ENCODE data around the gene PAH.
A peak's percentile ranks its signal among the peaks of the same experiment; 100 is the strongest.

The PAH gene

GRCh38 chr12:102902093-102902492 is 15.0 kb downstream of the PAH start:
- no peak for DNase-seq (ENCODE audit: low spot score)
- no peak for FAIRE-seq

- no peak for DNase-seq (ENCODE audit: low spot score)
- no peak for FAIRE-seq
Measured at GRCh38 chr12:102900389-102900788, 16.7 kb downstream of the PAH start.

- FAIRE-seq: no peak
- no peak for DNase-seq (ENCODE audit: low spot score)
Measured at GRCh38 chr12:102896067-102896466, 21.0 kb downstream of the PAH start.

- no peak for DNase-seq (ENCODE audit: low spot score)
- FAIRE-seq: no peak
Measured at GRCh38 chr12:102891756-102892155, 25.3 kb downstream of the PAH start.

- no peak for FAIRE-seq
- DNase-seq (ENCODE audit: low spot score): no peak
Measured at GRCh38 chr12:102888511-102888910, 28.5 kb downstream of the PAH start.

DNA sequence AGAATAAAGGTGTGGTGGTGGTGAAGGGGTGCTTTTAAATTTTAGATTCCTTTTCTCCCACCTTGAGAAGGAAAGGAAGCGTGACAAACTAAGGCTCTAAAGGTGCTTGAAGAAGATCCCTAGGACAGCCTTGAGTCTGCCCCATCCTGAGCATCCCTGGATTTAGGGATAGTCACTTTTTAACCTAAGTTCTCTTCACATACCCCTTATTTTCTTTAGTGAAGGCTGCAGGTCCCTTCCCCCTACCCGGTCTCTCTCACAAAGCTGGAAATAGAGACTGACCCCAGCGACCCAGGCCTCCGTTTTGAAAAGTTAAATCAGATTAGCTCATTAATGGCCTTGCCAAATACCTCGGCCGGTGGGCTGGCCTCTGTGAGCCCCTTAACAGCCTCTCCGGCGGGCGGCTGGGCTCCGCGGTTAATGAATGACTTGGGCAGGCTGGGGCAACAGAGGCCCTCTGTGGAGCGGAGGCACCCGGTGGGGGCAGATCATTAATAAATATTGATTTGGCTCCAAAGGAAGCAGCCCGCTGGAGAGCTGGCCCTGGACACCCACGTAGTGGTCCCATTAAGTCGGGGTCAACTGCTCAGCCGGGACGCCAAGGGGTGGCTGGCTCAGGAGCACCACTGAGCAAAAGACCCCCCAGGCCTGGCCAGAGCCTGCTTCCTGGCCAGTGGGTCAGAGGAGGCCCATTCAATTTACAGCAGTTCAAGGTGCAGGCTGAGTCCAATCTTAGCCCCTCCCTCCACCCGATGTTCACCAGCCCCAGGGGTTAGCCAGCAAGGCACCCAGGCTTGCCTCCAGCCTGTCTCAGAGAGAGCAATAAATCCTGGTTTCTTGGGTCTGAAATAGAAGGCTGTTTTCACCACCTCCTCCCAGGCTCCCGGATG is 31.8 kb downstream of the PAH start:
- no peak for FAIRE-seq
- DNase-seq (ENCODE audit: low spot score): no peak

- no peak for FAIRE-seq
- peak; percentile 57 for DNase-seq (ENCODE audit: low spot score)
Measured at GRCh38 chr12:102883204-102883799, 33.7 kb downstream of the PAH start.

GRCh38 chr12:102880783-102881182 is 36.3 kb downstream of the PAH start:
- DNase-seq (ENCODE audit: low spot score): no peak
- no peak for FAIRE-seq

DNA sequence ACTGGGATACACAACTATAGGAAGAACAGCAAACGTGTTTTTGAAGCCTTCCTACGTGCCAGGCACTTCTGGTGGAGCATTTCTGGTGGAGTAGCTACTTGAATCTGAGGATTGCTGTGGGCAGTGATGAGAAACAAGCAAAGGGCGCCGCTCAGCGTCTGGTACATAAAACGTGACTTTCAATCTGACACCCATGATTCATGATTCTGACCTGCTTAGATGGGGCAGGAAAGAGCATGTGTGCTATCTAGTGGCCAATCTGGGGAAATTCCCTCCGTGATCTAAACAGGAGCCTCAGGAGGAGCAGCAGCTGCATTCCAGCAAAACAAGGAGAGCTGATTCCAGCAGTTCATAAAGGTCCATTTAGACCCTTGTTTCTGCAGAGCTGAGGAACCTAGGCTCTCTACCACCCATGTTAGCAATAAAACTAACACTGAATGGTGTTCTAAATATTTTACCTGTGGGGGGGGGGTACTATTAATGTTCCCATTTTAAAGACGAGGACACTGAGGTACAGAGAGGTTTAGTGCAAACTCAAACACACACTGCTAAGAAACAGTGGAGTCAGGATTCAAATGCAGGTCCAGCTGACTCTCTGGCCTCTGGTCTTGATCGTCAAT is 37.8 kb downstream of the PAH start:
- DNase-seq (ENCODE audit: low spot score): peak; percentile 67
- no peak for FAIRE-seq

- DNase-seq (ENCODE audit: low spot score): no peak
Measured at GRCh38 chr12:102876883-102877282, 40.2 kb downstream of the PAH start.

DNA sequence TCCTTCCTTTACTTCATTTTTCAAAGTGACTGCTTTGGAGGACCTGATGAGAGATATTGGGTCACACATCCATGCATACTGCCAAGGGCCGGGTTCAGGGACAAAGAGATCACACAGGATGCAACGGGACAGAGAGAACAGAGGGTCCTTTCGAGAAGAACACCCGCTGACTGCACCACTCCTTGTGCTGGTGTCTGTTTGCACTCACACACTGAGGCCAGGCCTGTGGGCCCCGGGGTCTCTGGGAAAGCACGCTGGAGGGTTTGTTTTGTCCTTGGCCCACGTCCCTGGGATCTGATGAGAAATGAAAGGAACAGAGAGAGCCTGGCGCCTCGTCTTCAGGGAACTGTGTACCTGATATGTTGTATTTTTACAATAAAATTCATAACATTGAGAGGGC is 42.2 kb downstream of the PAH start:
- FAIRE-seq (no peak), DNase-seq (ENCODE audit: low spot score) (no peak)

More at GRCh38 chr12:102876883-102877282, 40.2 kb downstream of the PAH start:
- FAIRE-seq: no peak

- DNase-seq (ENCODE audit: low spot score): peak; percentile 16
- no peak for FAIRE-seq
Measured at GRCh38 chr12:102873077-102873476, 44.0 kb downstream of the PAH start.

- DNase-seq (ENCODE audit: low spot score): no peak
- FAIRE-seq: no peak
Measured at GRCh38 chr12:102871014-102871413, 46.0 kb downstream of the PAH start.

DNA sequence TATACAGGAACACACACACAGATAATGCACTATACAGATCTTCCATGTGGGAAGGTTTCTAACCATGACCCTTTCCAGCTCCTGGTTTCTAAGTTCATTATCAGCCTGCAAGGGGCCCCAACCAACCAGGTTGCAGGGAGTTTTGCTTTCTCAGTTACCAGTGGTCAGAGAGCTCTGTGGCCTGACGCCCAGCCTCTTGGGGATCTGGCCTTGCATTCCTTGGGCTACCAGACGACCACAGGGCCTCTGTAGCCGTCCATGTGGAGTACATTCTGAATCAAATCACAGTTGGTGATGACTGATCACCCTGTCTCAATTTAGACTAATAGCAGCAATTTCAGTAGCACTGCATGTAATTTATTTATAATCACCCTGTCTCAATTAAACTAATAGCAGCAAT is 47.5 kb downstream of the PAH start:
- no peak for FAIRE-seq
- DNase-seq (ENCODE audit: low spot score): no peak

DNA sequence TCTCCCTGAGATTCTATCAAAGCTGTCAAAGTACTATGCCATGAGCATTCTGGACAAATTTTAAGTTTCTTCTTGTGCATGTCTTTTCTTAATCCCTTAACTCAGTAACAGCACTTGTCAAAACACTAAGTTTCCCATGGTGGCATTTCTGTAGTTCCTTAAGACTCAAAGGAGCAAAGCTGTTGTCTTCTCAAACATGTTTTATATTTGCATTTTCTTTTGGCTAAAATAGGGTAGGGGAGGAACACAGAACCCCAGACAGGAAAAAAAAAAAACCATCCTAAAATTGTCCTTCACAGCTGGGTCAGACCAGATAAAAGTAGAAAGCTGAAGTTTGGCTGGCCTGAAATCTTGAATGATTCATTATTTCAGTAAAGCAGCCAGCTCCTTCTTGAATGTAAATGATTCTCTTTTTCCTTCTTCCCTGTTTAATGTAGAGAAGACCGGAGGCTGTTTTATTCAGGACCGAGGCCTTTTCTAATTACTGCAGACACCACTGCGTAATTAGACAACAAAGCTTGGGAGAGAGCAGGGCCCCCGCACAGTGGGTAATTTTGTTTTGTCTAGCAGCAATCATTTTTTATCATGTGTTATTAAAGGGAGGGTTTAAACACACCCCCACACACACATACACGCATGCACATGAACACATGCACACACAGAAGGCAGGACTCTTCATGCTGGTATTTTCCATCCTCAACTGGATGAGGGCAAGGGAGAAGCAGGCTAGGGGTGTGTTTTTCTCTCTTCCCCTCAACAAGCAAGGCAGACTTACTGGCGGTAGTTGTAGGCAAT is 51.0 kb downstream of the PAH start:
- DNase-seq (ENCODE audit: low spot score): no peak
- FAIRE-seq: no peak

DNA sequence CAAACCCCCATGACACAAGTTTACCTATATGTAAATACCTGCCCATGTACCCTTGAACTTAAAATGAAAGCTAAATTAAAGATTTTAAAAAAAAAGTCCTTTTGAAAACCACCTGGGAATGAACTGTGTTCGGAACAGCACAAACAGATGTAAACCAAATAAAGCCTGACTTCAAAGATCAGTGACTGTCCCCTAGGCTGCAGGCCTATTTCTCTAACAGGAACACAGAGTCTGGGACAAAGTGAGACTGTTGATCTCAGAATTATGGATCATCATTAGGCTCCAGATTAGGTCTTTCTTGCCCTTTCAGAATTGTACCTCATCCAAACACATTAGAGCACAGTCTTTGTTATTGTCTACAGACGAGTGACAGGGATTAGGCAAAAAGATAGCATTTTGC is 54.6 kb downstream of the PAH start:
- FAIRE-seq (no peak), DNase-seq (ENCODE audit: low spot score) (no peak)

DNA sequence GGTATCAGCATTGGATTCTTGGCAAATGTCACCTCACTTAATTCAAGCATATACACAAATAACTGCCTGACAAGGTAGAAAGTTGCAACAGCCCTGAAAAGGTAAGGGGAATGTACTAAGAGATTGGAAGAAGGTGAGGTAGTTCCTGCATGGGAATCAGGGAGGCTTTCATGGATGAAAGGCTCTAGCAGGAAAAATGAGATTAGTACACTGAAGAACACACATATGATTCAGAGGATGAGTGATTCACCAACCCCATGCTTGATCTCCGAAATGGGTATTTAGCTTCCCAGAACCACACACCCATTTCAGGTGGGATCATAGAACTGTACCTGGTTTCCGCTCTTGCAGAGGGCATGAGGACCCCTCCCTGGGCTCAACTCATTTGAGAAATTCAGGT is 65.8 kb downstream of the PAH start:
- DNase-seq (ENCODE audit: low spot score) (no peak), FAIRE-seq (no peak)

DNA sequence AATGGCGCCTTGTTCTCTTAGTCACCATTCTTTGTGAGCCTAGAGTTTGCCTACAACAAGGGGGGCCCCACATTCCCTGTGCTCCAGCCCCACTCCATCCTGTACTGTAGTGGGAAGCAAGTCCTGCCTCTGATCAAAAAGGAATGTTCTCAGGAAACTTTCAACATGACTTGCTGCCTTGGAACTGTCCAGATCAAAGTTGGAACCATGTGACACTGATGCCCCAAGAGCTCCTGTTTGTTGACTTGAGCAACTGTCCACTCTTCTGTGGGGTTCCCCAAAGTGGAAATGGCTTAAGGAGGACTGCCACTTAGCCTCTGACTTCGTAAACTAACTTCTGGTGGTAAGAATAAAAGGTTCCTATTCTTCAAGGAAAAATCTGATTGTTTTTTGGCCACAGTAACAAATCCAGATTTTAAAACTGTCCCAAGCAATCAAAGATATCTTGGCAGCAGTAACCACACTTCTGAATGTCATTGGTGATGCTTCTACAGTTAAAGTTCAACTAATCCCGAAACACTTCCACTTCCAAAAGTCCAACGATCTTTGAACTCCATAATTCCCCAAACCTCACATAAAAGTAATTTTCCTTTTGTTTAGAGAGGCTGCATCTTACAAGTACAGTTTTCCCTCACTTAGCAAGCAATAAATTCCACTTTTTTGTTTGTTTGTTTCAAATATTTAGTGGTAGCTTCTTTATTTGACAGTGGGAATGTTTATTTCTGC is 67.2 kb downstream of the PAH start:
- FAIRE-seq: no peak

DNA sequence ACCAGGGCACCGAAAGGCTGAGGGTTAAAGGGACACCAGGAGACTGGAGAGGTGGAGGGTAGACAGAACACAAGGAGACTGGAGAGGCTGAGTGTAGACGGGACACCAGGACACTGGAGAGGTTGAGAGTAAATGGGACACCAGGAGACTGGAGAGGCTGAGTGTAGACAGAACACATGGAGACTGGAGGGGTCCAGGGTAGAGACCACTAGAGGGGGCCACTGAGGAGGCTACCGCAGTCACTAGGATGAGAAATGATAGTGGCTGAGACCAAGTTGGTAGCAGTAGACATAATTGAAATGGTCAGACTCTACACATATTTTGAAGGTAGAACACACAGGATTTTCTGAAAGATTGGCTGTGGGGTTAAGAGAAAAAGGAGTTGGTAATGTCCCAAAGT is 68.2 kb downstream of the PAH start:
- no peak for DNase-seq (ENCODE audit: low spot score)
- FAIRE-seq: no peak

More for the DNA sequence above, 67.2 kb downstream of the PAH start:
- DNase-seq (ENCODE audit: low spot score): no peak

DNA sequence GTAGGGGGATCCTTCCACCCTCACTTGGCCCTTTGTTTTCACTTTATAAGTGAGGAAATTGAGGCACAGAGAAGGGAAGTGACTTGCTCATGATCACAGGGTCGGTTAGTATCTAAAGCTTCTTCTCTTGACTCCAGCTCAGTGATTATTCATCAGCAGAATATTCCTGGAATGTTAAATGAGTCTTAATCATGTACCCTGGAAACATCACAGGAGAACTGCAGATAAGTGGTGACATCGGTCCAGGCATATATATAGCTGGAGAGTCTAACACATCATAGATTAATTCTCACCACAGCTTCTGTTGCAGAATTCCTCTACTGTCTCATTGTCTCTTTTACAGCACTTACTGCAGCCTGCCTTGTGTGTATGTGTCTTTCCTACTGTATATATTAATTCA is 69.9 kb downstream of the PAH start:
- DNase-seq (ENCODE audit: low spot score) (no peak), FAIRE-seq (no peak)

Measured in urothelium cell line (cell line).